Neural progenitor cell (in vitro differentiated cells): ENCODE results near the gene GSTM3. TPM values are rescaled to one million over a fixed set of nuclear protein-coding genes. Genes with fewer than 3 reads are reported as not detected.

Source experiments
- DNase-seq: peaks from one replicate; pipeline ENCODE4 v3.0.0-alpha.2; 2016; ENCODE audit warnings: low spot score
- H2AFZ ChIP-seq: fragments of 200-600 bp; sonication (generic); replicated peaks from 2 replicates; pipeline ENCODE4 v1.6.1; 2016; ENCODE audit warnings: antibody characterized with exemption
- H3F3A ChIP-seq: fragments of 200-600 bp; sonication (generic); 2 replicates; pipeline ENCODE4 v1.6.1; 2016; ENCODE audit warnings: antibody characterized with exemption, low read depth
- H3K27ac ChIP-seq: fragments of 200-600 bp; sonication (generic); 2 replicates; pipeline ENCODE4 v1.5.1; 2016; ENCODE audit warnings: mild to moderate bottlenecking
- H3K27me3 ChIP-seq: fragments of 200-600 bp; sonication (generic); 2 replicates; pipeline ENCODE4 v1.6.1; 2016; ENCODE audit warnings: mild to moderate bottlenecking, moderate library complexity
- H3K36me3 ChIP-seq: fragments of 200-600 bp; sonication (generic); 2 replicates; pipeline ENCODE4 v1.5.1; 2016
- H3K4me1 ChIP-seq: fragments of 200-600 bp; sonication (generic); 2 replicates; pipeline ENCODE4 v1.6.1; 2016; ENCODE audit warnings: mixed run types
- H3K4me2 ChIP-seq: fragments of 200-600 bp; sonication (generic); 2 replicates; pipeline ENCODE4 v1.6.1; 2016
- H3K4me3 ChIP-seq: fragments of 200-600 bp; sonication (generic); 2 replicates; pipeline ENCODE4 v1.5.1; 2016
- H3K79me2 ChIP-seq: fragments of 200-600 bp; sonication (generic); 2 replicates; pipeline ENCODE4 v1.6.1; 2016; ENCODE audit warnings: low read depth
- H3K9ac ChIP-seq: fragments of 200-600 bp; sonication (generic); 2 replicates; pipeline ENCODE4 v1.6.1; 2016
- H3K9me3 ChIP-seq: fragments of 200-600 bp; sonication (generic); 2 replicates; pipeline ENCODE4 v1.5.1; 2016; ENCODE audit warnings: low read depth
- H4K20me1 ChIP-seq: fragments of 200-600 bp; sonication (generic); 2 replicates; pipeline ENCODE4 v1.6.1; 2016; ENCODE audit warnings: low read depth
- H3K27ac Mint-ChIP-seq: 3 replicates; pipeline ENCODE4 v1.8.0; 2021; ENCODE audit warnings: mixed read lengths
- H3K27me3 Mint-ChIP-seq: 2 replicates; pipeline ENCODE4 v1.8.0; 2022; ENCODE audit warnings: low read depth, mild to moderate bottlenecking, inconsistent platforms, moderate library complexity, mixed read lengths; ENCODE audit not compliant: insufficient read depth
- H3K36me3 Mint-ChIP-seq: 3 replicates; pipeline ENCODE4 v1.8.0; 2021; ENCODE audit warnings: mixed read lengths
- H3K4me1 Mint-ChIP-seq: 3 replicates; pipeline ENCODE4 v1.8.0; 2021; ENCODE audit warnings: mixed read lengths
- H3K4me3 Mint-ChIP-seq: 3 replicates; pipeline ENCODE4 v1.8.0; 2021; ENCODE audit warnings: mild to moderate bottlenecking, moderate library complexity, mixed read lengths
- H3K9me3 Mint-ChIP-seq: 3 replicates; pipeline ENCODE4 v1.8.0; 2020; ENCODE audit warnings: mixed read lengths
- EZH2 ChIP-seq: fragments of 200-600 bp; sonication (generic); IDR thresholded peaks from 2 replicates; pipeline ENCODE4 v1.6.1; 2017; ENCODE audit warnings: antibody characterized with exemption, mild to moderate bottlenecking, moderate library complexity
- EZH2phosphoT487 ChIP-seq: fragments of 200-600 bp; sonication (generic); IDR thresholded peaks from 2 replicates; pipeline ENCODE4 v1.6.1; 2017; ENCODE audit warnings: antibody characterized with exemption
- total RNA-seq: library from RNA; depleted of rRNA; stranded (reverse); fragments of >200 nt; gene quantifications from 2 replicates; pipeline ENCODE4 v1.2.3, GENCODE V29; 2015; ENCODE audit warnings: low replicate concordance
- TF ChIP-seq, protein P1 (sequence below): fragments of 200-600 bp; sonication (generic); IDR thresholded peaks from 2 replicates; pipeline ENCODE4 v1.5.1; 2017; ENCODE audit warnings: antibody characterized with exemption, mild to moderate bottlenecking

Gene GSTM3
- 6.4 and 12.9 TPM in 2 replicates for total RNA-seq

DNA sequence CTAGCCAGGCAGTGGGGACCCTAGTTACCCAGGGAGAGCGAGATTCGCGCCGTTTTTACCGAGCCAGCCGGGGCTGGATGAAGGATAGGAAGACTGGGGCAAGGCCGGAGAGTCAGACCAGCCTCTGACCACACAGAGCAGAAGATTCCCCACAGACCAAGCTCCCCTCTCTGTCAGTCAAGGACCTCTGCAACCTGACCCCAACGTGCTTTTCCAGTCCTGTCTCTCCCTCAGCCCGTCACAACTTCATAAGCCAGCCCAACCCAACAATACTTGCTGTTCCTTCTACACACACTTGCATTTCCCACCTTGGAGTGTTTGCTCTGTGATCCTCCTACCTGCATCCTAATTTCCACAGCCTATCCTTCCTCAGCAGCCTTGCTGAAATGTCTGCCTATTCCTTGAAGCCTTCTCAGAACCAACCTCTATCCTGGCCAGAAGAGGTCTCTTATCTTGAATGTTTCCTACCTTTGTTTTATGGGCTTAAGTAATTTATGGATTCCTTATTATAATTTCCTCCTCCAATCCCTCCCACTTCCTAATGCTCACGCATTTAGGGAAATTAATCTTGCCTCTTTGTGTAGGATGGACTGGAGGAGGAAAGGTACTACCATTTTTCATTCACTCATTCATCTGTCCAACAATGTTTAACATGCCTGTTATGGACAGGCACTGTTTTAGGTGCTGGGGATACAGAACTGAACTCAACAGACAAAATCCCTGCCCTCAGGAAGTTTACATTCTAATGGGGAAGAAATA is at the start of gene GSTM3:
Gene GSTM3, minus strand, starts transcription at position 424 of the 759 bp plus-strand sequence. CDS start 751 bp downstream, outside the sequence.
- Histone ChIP-seq H3K4me2 (peak within 1 kb of the TSS; percentile 98), H3K4me1 (peaks cover 6% of the 10 kb centered on the region), H3K36me3 (no peaks in the 10 kb centered on the region), H2AFZ (peak within 1 kb of the TSS; percentile 89), H3K9me3 (no peaks in the 10 kb centered on the region), H3K79me2 (no peaks in the 10 kb centered on the region), H3F3A (peaks cover 10% of the 10 kb centered on the region), H3K4me3 (peak within 1 kb of the TSS; percentile 60), H3K27me3 (peaks cover 48% of the 10 kb centered on the region), H4K20me1 (no peaks in the 10 kb centered on the region), H3K27ac (no peak within 1 kb of the TSS), H3K9ac (no peak within 1 kb of the TSS)
- Mint-ChIP-seq H3K4me3 (peak within 1 kb of the TSS; percentile 79), H3K4me1 (peaks cover 17% of the 10 kb centered on the region), H3K27ac (peak within 1 kb of the TSS; percentile 22), H3K9me3 (no peaks in the 10 kb centered on the region), H3K36me3 (peaks cover 19% of the 10 kb centered on the region), H3K27me3 (peaks cover 7% of the 10 kb centered on the region)
- TF ChIP-seq EZH2 (no peak), EZH2phosphoT487 (no peak)
- TF ChIP-seq, protein P1, sequence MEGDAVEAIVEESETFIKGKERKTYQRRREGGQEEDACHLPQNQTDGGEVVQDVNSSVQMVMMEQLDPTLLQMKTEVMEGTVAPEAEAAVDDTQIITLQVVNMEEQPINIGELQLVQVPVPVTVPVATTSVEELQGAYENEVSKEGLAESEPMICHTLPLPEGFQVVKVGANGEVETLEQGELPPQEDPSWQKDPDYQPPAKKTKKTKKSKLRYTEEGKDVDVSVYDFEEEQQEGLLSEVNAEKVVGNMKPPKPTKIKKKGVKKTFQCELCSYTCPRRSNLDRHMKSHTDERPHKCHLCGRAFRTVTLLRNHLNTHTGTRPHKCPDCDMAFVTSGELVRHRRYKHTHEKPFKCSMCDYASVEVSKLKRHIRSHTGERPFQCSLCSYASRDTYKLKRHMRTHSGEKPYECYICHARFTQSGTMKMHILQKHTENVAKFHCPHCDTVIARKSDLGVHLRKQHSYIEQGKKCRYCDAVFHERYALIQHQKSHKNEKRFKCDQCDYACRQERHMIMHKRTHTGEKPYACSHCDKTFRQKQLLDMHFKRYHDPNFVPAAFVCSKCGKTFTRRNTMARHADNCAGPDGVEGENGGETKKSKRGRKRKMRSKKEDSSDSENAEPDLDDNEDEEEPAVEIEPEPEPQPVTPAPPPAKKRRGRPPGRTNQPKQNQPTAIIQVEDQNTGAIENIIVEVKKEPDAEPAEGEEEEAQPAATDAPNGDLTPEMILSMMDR: no peak
- DNase-seq: no peak

GRCh38 chr1:109790329-109790728 is 49.5 kb upstream of the GSTM3 start:
- Histone ChIP-seq H4K20me1 (no peaks in the 10 kb centered on the region), H3K4me1 (peaks cover 19% of the 10 kb centered on the region), H3F3A (no peaks in the 10 kb centered on the region), H3K27me3 (no peaks in the 10 kb centered on the region), H3K4me2 (no peak overlapping the region), H3K27ac (no peak overlapping the region), H2AFZ (no peak overlapping the region), H3K79me2 (no peaks in the 10 kb centered on the region), H3K9me3 (no peaks in the 10 kb centered on the region), H3K4me3 (no peak overlapping the region), H3K9ac (no peak overlapping the region), H3K36me3 (no peaks in the 10 kb centered on the region)
- TF ChIP-seq, protein P1: no peak
- TF ChIP-seq EZH2 (no peak), EZH2phosphoT487 (no peak)
- DNase-seq: no peak
- Mint-ChIP-seq H3K4me1 (peaks cover 54% of the 10 kb centered on the region), H3K9me3 (no peaks in the 10 kb centered on the region), H3K27ac (no peak overlapping the region), H3K4me3 (no peak overlapping the region), H3K36me3 (no peaks in the 10 kb centered on the region), H3K27me3 (peaks cover 8% of the 10 kb centered on the region)

DNA sequence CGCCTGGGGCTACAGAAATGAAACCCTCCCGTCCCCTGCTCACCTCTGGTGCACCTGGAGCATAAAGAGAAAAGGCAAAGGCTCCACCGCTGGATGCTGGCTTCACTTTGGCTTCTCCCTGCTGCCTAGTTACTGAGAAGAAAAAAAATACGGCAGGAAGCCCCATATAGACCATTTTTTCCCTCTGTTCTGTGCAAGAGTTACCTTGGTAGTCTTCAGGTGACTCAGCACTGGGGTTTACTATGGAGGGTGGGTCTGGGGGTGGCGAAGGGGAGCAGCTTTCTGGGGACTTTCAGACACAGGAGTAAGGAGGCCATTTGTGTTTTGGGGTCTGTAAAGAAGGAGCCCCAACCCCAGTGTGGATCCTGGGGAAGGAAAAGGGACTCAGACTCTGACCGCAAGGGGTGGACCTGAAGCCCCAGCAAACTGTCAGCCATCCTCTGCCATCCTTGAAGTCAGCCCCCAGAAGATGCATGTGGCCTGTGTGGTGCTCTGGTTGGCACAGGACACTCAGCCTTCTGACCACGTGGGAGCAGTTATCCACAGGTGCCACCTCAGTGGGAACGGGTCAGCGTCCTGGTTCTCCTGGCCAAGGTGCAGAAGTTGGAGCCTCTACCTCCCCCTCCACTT is 48.8 kb upstream of the GSTM3 start:
- no peaks in the 10 kb centered on the region for H3K36me3 Mint-ChIP-seq
- no peaks in the 10 kb centered on the region for H3K36me3 ChIP-seq
- peaks cover 56% of the 10 kb centered on the region for H3K4me1 Mint-ChIP-seq
- H3K4me3 Mint-ChIP-seq: no peak overlapping the region
- no peak overlapping the region for H3K27ac ChIP-seq
- peak overlapping the region; percentile 85 for H2AFZ ChIP-seq
- no peaks in the 10 kb centered on the region for H3K9me3 Mint-ChIP-seq
- H3K9me3 ChIP-seq: no peaks in the 10 kb centered on the region
- no peak for DNase-seq
- H3F3A ChIP-seq: no peaks in the 10 kb centered on the region
- H3K4me2 ChIP-seq: no peak overlapping the region
- H4K20me1 ChIP-seq: no peaks in the 10 kb centered on the region
- no peaks in the 10 kb centered on the region for H3K79me2 ChIP-seq
- no peak overlapping the region for H3K9ac ChIP-seq
- no peak for TF ChIP-seq EZH2phosphoT487
- TF ChIP-seq EZH2: no peak
- TF ChIP-seq, protein P1: no peak
- peaks cover 19% of the 10 kb centered on the region for H3K4me1 ChIP-seq
- H3K27ac Mint-ChIP-seq: peak overlapping the region; percentile 87
- peaks cover 10% of the 10 kb centered on the region for H3K27me3 Mint-ChIP-seq
- no peaks in the 10 kb centered on the region for H3K27me3 ChIP-seq
- no peak overlapping the region for H3K4me3 ChIP-seq
